NCI-H510A treated with DMSO at 0.1 percent for 48 hours (cell line): Measurements from ENCODE around the gene CACNA1G.

Experiments used
- DNase-seq: peaks from one replicate; lab custom pipeline; 2025; lab: John Stamatoyannopoulos, UW

The CACNA1G gene

GRCh38 chr17:50672831-50673551 lies 112.5 kb downstream of the CACNA1G start:
- DNase-seq: no peak

GRCh38 chr17:50675190-50675589 lies 114.7 kb downstream of the CACNA1G start:
- no peak for DNase-seq

- DNase-seq: no peak
These were observed 115.1 kb downstream of the CACNA1G start for GRCh38 chr17:50675627-50676026.

- no peak for DNase-seq
These were observed 115.8 kb downstream of the CACNA1G start for GRCh38 chr17:50676065-50676975.
